ENCODE measurements around the gene CAMKMT.

Gene CAMKMT

DNA sequence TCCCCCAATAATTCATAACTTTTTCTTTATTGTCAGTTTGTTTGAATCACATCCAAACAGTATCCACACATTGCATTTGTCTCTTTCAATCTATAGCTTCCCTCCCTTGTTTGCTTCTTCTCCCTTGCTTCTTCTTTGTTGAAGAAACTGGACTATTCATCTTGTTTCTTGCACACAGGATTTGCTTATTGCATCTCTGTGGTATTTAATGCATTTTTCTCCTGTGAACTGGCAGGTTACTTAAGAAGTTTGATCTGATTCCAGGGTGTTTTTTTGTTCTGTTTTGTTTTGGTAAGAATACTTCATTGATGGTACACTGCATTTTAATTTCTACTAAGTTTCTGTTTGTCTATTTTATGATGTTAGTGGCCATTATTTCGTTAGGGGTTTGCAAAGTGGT is 166.8 kb downstream of the CAMKMT start:
- no peaks in the 10 kb centered on the region for H3K27me3 ChIP-seq (ENCODE audit: insufficient read depth, low read length)
- H3K36me3 ChIP-seq (ENCODE audit: control insufficient read depth in 1 of 2, insufficient read depth in 2 of 2, low read length in 2 of 2) = no peaks in the 10 kb centered on the region
- no peaks in the 10 kb centered on the region for H3K4me1 ChIP-seq (ENCODE audit: control insufficient read depth in 1 of 2, insufficient read depth in 2 of 2, low read length in 2 of 2)
- H3K79me2 ChIP-seq (ENCODE audit: control insufficient read depth, insufficient read depth, low read length, poor library complexity) = no peaks in the 10 kb centered on the region
- no CpG with 5 or more reads among the region's 1 CpG for WGBS (ENCODE audit: extremely low coverage, insufficient coverage, insufficient read length)
- H3K4me3 ChIP-seq (ENCODE audit: low read depth, low read length) = no peak overlapping the region
- no peak overlapping the region for H3K27ac ChIP-seq (ENCODE audit: low read depth, low read length)
- no peak overlapping the region for H3K4me2 ChIP-seq (ENCODE audit: low read length)
- no peaks in the 10 kb centered on the region for H3K79me1 ChIP-seq (ENCODE audit: low read length)
- H3K23ac ChIP-seq (ENCODE audit: low read length) = no peak overlapping the region
- no peak overlapping the region for H3K14ac ChIP-seq (ENCODE audit: low read length)
- H3K4ac ChIP-seq (ENCODE audit: low read depth, low read length) = no peak overlapping the region
- no peak overlapping the region for H2BK120ac ChIP-seq (ENCODE audit: insufficient read depth, low read length, poor library complexity)
- no peak overlapping the region for H2AFZ ChIP-seq (ENCODE audit: insufficient read depth, low read length, poor library complexity)
- no peak for DNase-seq
- no peak overlapping the region for H3K9ac ChIP-seq (ENCODE audit: low read length)
- H2BK12ac ChIP-seq (ENCODE audit: low read length) = no peak overlapping the region
- no peak overlapping the region for H4K12ac ChIP-seq (ENCODE audit: low read depth, low read length)
- no peak overlapping the region for H4K8ac ChIP-seq (ENCODE audit: low read depth, low read length)
- no peak overlapping the region for H3K18ac ChIP-seq (ENCODE audit: low read length)
- H3K9me3 ChIP-seq (ENCODE audit: insufficient read depth, low read depth, low read length) = no peaks in the 10 kb centered on the region
- H2AK5ac ChIP-seq (ENCODE audit: low read length) = no peak overlapping the region
- no peak overlapping the region for H2BK5ac ChIP-seq (ENCODE audit: low read depth, low read length, poor library complexity)
- H4K91ac ChIP-seq (ENCODE audit: low read depth, low read length) = no peak overlapping the region

DNA sequence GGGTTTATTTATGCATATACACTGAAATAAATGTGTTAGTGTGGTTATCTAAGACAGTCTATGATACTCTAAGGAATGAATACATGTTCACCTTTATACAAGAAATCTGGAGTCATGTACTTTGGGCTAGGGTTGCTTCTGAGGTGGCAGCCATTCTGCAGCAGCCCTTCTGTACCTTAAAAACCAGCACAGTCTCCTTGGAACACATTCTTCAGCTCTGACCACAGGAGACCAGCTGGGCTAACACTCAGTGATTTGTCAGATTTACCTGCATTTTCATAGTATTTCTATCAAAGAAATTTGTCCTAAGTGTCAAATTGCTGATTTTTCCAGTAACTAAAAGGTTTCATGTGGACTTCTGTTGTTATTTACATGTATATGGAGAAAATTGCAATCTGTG is 167.7 kb downstream of the CAMKMT start:
- Histone ChIP-seq H4K12ac (ENCODE audit: low read depth, low read length) (no peak overlapping the region), H3K27me3 (ENCODE audit: insufficient read depth, low read length) (no peaks in the 10 kb centered on the region), H2BK5ac (ENCODE audit: low read depth, low read length, poor library complexity) (no peak overlapping the region), H3K36me3 (ENCODE audit: control insufficient read depth in 1 of 2, insufficient read depth in 2 of 2, low read length in 2 of 2) (no peaks in the 10 kb centered on the region), H3K4me1 (ENCODE audit: control insufficient read depth in 1 of 2, insufficient read depth in 2 of 2, low read length in 2 of 2) (no peaks in the 10 kb centered on the region), H3K27ac (ENCODE audit: low read depth, low read length) (no peak overlapping the region), H3K4me2 (ENCODE audit: low read length) (no peak overlapping the region), H3K4ac (ENCODE audit: low read depth, low read length) (no peak overlapping the region), H3K9ac (ENCODE audit: low read length) (no peak overlapping the region), H3K4me3 (ENCODE audit: low read depth, low read length) (no peak overlapping the region), H3K9me3 (ENCODE audit: insufficient read depth, low read depth, low read length) (no peaks in the 10 kb centered on the region), H3K23ac (ENCODE audit: low read length) (no peak overlapping the region), H3K14ac (ENCODE audit: low read length) (no peak overlapping the region), H2AFZ (ENCODE audit: insufficient read depth, low read length, poor library complexity) (no peak overlapping the region), H2BK12ac (ENCODE audit: low read length) (no peak overlapping the region), H4K8ac (ENCODE audit: low read depth, low read length) (no peak overlapping the region), H3K79me2 (ENCODE audit: control insufficient read depth, insufficient read depth, low read length, poor library complexity) (no peaks in the 10 kb centered on the region), H3K18ac (ENCODE audit: low read length) (no peak overlapping the region), H2BK120ac (ENCODE audit: insufficient read depth, low read length, poor library complexity) (no peak overlapping the region), H4K91ac (ENCODE audit: low read depth, low read length) (no peak overlapping the region), H2AK5ac (ENCODE audit: low read length) (no peak overlapping the region), H3K79me1 (ENCODE audit: low read length) (no peaks in the 10 kb centered on the region)
- no peak for DNase-seq

DNA sequence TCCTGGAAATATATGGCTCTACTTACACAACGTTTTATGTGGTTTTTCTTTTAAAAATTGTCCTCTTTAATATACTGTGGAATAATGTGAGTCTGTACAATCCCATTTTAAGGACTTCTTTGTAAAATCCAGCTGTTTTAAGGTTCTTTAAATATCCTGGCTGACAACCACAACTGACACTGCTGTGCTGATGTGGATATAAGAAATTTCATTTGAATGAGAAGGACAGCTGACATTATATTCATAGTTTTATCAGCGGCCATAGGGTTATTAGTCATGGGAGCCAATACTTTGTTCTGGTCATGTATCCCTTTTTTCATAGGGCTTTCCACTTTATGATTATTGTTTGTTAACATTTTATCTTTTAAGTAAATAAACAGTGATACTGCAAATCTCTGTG is 169.5 kb downstream of the CAMKMT start:
- H4K8ac ChIP-seq (ENCODE audit: low read depth, low read length) = no peak overlapping the region
- no peak overlapping the region for H2AK5ac ChIP-seq (ENCODE audit: low read length)
- H3K4ac ChIP-seq (ENCODE audit: low read depth, low read length) = no peak overlapping the region
- H2BK5ac ChIP-seq (ENCODE audit: low read depth, low read length, poor library complexity) = no peak overlapping the region
- H2BK120ac ChIP-seq (ENCODE audit: insufficient read depth, low read length, poor library complexity) = no peak overlapping the region
- DNase-seq = no peak
- WGBS (ENCODE audit: extremely low coverage, insufficient coverage, insufficient read length) = no CpG with 5 or more reads among the region's 2 CpGs
- H3K18ac ChIP-seq (ENCODE audit: low read length) = no peak overlapping the region
- no peaks in the 10 kb centered on the region for H3K9me3 ChIP-seq (ENCODE audit: insufficient read depth, low read depth, low read length)
- H3K79me2 ChIP-seq (ENCODE audit: control insufficient read depth, insufficient read depth, low read length, poor library complexity) = no peaks in the 10 kb centered on the region
- no peak overlapping the region for H4K12ac ChIP-seq (ENCODE audit: low read depth, low read length)
- H2BK12ac ChIP-seq (ENCODE audit: low read length) = no peak overlapping the region
- no peak overlapping the region for H3K9ac ChIP-seq (ENCODE audit: low read length)
- H3K27me3 ChIP-seq (ENCODE audit: insufficient read depth, low read length) = no peaks in the 10 kb centered on the region
- H3K4me1 ChIP-seq (ENCODE audit: control insufficient read depth in 1 of 2, insufficient read depth in 2 of 2, low read length in 2 of 2) = no peaks in the 10 kb centered on the region
- H3K36me3 ChIP-seq (ENCODE audit: control insufficient read depth in 1 of 2, insufficient read depth in 2 of 2, low read length in 2 of 2) = no peaks in the 10 kb centered on the region
- H3K4me2 ChIP-seq (ENCODE audit: low read length) = no peak overlapping the region
- H3K4me3 ChIP-seq (ENCODE audit: low read depth, low read length) = no peak overlapping the region
- no peak overlapping the region for H4K91ac ChIP-seq (ENCODE audit: low read depth, low read length)
- no peaks in the 10 kb centered on the region for H3K79me1 ChIP-seq (ENCODE audit: low read length)
- H2AFZ ChIP-seq (ENCODE audit: insufficient read depth, low read length, poor library complexity) = no peak overlapping the region
- H3K27ac ChIP-seq (ENCODE audit: low read depth, low read length) = no peak overlapping the region
- H3K23ac ChIP-seq (ENCODE audit: low read length) = no peak overlapping the region
- H3K14ac ChIP-seq (ENCODE audit: low read length) = no peak overlapping the region

DNA sequence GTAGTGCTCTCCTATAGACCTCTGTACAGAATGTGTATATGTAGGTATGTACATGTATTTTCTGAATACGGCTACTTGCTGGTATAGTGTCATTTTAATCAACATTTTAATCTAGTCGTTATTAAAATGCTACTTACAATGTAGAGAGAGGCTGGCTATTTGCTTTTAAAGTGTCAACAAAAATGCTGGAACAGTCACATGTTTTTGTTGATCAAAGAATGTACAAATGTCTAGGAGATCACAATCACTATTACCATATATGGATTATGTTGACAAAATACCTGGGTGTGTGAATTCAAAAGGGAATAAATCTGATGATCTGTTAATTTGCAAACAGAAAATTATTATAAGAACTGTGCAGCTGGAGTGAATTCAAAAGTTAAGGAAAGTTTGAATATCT is 170.3 kb downstream of the CAMKMT start:
- Histone ChIP-seq H4K12ac (ENCODE audit: low read depth, low read length) (no peak overlapping the region), H2BK5ac (ENCODE audit: low read depth, low read length, poor library complexity) (no peak overlapping the region)

More for the DNA sequence above, 170.3 kb downstream of the CAMKMT start:
- no peak overlapping the region for H2AK5ac ChIP-seq (ENCODE audit: low read length)
- no peaks in the 10 kb centered on the region for H3K9me3 ChIP-seq (ENCODE audit: insufficient read depth, low read depth, low read length)
- H3K14ac ChIP-seq (ENCODE audit: low read length) = no peak overlapping the region
- no peaks in the 10 kb centered on the region for H3K79me2 ChIP-seq (ENCODE audit: control insufficient read depth, insufficient read depth, low read length, poor library complexity)
- H3K36me3 ChIP-seq (ENCODE audit: control insufficient read depth in 1 of 2, insufficient read depth in 2 of 2, low read length in 2 of 2) = no peaks in the 10 kb centered on the region
- no CpG with 5 or more reads among the region's 2 CpGs for WGBS (ENCODE audit: extremely low coverage, insufficient coverage, insufficient read length)
- H2BK120ac ChIP-seq (ENCODE audit: insufficient read depth, low read length, poor library complexity) = no peak overlapping the region
- no peak overlapping the region for H3K4ac ChIP-seq (ENCODE audit: low read depth, low read length)
- no peak overlapping the region for H3K4me3 ChIP-seq (ENCODE audit: low read depth, low read length)
- H3K9ac ChIP-seq (ENCODE audit: low read length) = no peak overlapping the region
- H3K79me1 ChIP-seq (ENCODE audit: low read length) = no peaks in the 10 kb centered on the region
- no peak overlapping the region for H4K91ac ChIP-seq (ENCODE audit: low read depth, low read length)
- no peak overlapping the region for H3K18ac ChIP-seq (ENCODE audit: low read length)
- no peak overlapping the region for H2BK12ac ChIP-seq (ENCODE audit: low read length)
- no peak overlapping the region for H3K27ac ChIP-seq (ENCODE audit: low read depth, low read length)
- H3K4me1 ChIP-seq (ENCODE audit: control insufficient read depth in 1 of 2, insufficient read depth in 2 of 2, low read length in 2 of 2) = no peaks in the 10 kb centered on the region
- H3K27me3 ChIP-seq (ENCODE audit: insufficient read depth, low read length) = no peaks in the 10 kb centered on the region
- no peak for DNase-seq
- H3K23ac ChIP-seq (ENCODE audit: low read length) = no peak overlapping the region
- no peak overlapping the region for H2AFZ ChIP-seq (ENCODE audit: insufficient read depth, low read length, poor library complexity)
- H4K8ac ChIP-seq (ENCODE audit: low read depth, low read length) = no peak overlapping the region
- no peak overlapping the region for H3K4me2 ChIP-seq (ENCODE audit: low read length)

All from trophoblast cell (in vitro differentiated cells and primary cell).